RKO (cell line): ENCODE data around the gene FAM168A.

Experiments used
- DNase-seq: peaks from one replicate; pipeline ENCODE4 v3.0.0-alpha.2; 2016; ENCODE audit warnings: low spot score

The FAM168A gene

GRCh38 chr11:73597956-73598718, at the start of gene FAM168A:
TSS of gene FAM168A (minus strand) at chr11:73598112. CDS start at chr11:73468474, 129,638 bp downstream.
- DNase-seq = peak; percentile 97

GRCh38 chr11:73647459-73648100, 49.7 kb upstream of the FAM168A start:
- no peak for DNase-seq

GRCh38 chr11:73645972-73646631, 48.2 kb upstream of the FAM168A start, which contains the start of gene PLEKHB1:
TSS of gene PLEKHB1 (plus strand) at chr11:73646581. CDS start at chr11:73646609, 28 bp downstream.
- DNase-seq = no peak

- no peak for DNase-seq
These were observed 47.4 kb upstream of the FAM168A start for GRCh38 chr11:73645121-73645969.

- no peak for DNase-seq
These were observed 43.8 kb upstream of the FAM168A start for GRCh38 chr11:73641668-73642067.

- no peak for DNase-seq
These were observed 42.7 kb upstream of the FAM168A start for GRCh38 chr11:73640592-73640991.

GRCh38 chr11:73637012-73637411, 39.1 kb upstream of the FAM168A start:
- DNase-seq = no peak

- no peak for DNase-seq
These were observed 38.3 kb upstream of the FAM168A start for GRCh38 chr11:73636249-73636648.

GRCh38 chr11:73635721-73636120, 37.8 kb upstream of the FAM168A start:
- DNase-seq = no peak

GRCh38 chr11:73633999-73634398, 36.1 kb upstream of the FAM168A start:
- DNase-seq = no peak

- DNase-seq = no peak
These were observed 35.1 kb upstream of the FAM168A start for GRCh38 chr11:73632996-73633395.

GRCh38 chr11:73629907-73630306, 32.0 kb upstream of the FAM168A start:
- no peak for DNase-seq

GRCh38 chr11:73625696-73626318, 27.9 kb upstream of the FAM168A start:
- DNase-seq = peak; percentile 70

- no peak for DNase-seq
These were observed 25.8 kb upstream of the FAM168A start for GRCh38 chr11:73623686-73624085.

GRCh38 chr11:73622926-73623593, 25.1 kb upstream of the FAM168A start:
- DNase-seq = no peak

GRCh38 chr11:73614591-73614990, 16.7 kb upstream of the FAM168A start:
- DNase-seq = peak; percentile 12

GRCh38 chr11:73612601-73613140, 14.8 kb upstream of the FAM168A start:
- no peak for DNase-seq

GRCh38 chr11:73598719-73599379, 937 bp upstream of the FAM168A start:
- peak; percentile 30 for DNase-seq

GRCh38 chr11:73597336-73597955, 466 bp downstream of the FAM168A start:
- DNase-seq = no peak

GRCh38 chr11:73596547-73596946, 1.4 kb downstream of the FAM168A start:
- DNase-seq = no peak
